GM19467 (cell line): Measurements from ENCODE around the gene ADM2.

Experiments
- ATAC-seq: cut with Tn5 transposase; IDR thresholded peaks from one replicate; pipeline ENCODE4 v1.9.1; 2021; ENCODE audit warnings: mild to moderate bottlenecking, moderate library complexity; ENCODE audit not compliant: unreplicated experiment

ADM2 gene

DNA sequence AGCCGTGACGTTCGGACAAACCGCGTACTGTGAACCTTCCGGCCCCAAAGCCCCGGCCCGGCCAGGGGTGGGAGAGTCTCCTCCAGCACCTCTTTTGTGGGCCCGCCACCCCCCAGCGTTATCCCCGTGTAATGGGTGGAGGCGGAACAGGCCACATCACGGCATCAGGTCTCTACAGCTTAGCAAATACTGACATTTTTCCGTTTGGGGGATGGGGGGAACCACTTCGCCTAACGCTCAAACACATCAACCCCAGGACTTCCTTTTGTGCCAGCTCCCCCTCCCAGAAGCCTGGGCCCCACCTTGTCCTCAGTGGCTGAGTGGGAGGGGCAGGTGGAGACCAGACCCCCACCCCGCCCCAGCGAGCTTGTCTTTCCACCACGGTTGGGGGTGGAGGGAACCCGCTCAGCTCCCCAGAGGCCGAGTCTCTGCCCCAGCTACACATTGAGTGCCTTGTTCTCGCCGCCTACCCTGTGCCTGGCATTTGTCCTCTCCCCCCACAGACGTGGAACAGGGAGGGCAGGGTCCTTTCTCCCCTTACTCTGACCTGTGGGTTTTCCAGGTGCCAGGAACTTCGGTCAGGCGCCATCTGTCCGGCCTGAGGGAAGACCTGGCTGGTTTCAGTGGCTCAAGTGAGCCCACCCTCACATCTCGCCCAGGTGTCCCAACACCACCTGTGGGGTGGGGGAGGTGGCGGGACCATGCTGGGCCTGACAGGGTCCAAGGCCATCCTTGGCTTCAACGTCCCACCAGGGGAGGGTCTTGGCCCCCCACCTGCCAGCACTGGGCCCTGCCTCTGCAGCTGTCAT is 36.1 kb upstream of the ADM2 start:
- ATAC-seq, result no peak

DNA sequence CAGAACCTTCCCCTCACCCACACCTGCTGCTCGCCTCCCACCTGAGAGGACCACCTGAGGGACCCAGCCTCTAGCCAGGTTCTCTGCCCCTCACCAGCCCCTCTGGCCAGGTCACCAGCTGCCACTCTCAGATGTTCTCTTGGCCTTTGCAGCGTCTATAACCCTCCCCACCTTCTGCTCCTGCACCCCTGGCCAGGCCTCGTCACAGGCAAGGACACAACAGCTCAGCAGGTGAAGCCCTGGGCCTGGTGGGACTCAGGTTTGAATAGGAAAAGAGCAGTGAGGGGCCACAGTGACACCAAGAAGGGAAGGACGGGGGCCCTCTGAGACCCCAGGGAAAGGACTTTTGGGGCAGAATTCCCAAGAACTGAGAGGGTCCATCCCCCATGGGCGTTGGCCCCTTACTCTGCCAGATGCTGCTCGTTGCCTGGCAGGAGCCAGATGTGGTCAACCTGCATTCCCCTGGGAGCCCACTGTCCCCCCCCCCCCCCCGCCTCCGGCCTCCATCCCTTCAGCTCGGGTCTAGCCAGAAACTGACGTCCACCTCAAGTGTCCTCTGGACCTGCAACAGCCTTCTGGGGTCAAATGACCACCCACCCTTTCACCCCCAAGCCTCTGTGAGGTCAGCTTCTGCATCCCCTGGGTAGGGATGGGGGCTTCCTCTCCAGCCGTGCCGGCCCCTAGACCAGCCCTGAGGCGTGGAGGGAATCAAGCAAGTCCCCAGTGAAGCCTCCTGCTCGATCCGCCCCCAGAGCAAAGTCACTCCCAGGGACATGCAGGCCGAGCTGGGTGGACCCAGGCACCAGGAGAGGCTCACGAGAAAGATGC is 35.2 kb upstream of the ADM2 start:
- ATAC-seq, result no peak

DNA sequence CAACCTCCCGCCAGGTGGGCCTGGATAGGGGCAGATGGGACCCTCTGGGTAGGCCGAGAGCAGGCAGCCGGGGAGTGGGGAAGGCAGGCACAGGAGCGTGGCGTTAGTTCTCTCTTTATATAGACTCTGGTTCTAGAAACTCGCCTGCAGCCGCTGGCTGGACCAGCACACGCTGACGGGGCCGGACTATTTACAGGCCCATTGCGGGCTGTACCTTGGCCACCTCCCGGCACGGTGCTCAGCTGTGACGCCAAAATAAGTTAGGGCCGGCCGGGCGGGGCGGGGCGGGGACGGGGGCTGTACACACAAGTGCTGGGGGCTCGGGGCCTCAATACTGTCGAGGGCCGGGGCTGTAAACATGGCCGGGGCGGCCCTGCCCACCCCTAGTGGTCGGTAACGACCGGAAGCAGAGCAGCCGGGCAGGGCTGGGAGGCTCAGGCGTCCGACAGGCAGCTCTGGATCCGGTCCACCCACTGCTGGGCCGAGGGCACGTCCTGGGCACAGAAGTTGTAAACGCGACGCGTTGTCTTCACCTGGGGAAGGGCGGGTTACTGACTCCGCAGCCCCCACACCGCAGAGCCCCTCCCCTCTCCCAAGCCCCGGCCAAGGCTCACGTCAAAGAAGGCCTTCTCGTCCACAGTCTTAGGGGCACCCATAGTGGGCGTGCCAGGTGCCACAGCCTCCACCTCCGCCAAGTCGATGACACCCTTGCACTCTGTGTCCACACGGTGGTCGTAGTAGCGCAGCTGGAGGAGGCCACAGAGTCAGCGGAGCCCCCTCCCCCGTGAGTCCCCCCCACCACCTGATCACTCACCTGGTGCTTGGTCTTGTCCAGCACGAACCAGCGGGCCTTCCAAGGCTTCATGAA is 34.4 kb upstream of the ADM2 start:
- no peak for ATAC-seq

DNA sequence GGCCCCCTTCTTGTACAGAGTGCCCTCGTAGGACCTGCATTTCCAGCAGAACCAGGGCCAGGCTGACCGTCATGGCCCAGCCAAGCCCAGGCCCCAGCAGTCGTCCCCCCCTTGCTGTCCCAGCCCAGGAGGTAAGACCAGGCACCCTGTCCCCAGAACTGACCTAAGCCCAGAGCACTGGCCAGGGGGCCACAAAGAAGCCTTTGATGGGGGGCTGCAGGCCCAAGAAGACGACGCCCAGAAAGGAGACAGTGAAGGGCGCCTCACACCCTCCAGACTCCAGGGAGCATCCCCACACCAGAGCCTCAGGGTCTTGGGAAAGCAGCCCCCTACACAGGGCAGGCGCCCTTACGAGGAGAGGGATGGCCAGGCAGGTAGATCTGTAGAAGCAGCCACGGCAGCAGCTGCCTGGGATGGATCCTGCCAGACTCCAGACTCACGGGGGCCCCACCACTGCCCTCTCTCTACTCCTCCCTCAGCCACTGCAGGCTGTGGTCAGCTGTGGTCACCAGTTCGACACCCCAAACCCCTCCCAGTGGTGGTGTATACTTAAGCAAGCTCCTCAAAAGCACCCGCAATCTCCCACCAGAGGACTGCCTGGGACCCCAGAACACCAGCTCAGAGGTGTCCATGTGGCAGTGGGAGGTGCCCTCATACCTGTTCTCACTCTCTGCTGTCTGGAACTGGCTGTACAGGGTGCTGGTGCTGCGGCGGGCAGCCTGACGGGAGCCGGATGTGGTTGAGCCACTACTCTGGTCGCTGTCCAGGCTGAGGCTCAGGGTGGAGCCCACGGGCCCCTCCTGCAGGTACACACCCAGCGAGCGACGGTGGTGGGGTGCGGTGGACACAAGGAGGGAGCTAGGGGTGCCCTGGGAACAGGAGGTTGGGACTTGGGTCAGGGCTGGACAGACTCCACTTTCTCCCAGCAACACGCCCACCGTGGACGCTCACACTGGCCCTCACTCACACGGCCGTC is 33.5 kb upstream of the ADM2 start:
- ATAC-seq, result no peak

DNA sequence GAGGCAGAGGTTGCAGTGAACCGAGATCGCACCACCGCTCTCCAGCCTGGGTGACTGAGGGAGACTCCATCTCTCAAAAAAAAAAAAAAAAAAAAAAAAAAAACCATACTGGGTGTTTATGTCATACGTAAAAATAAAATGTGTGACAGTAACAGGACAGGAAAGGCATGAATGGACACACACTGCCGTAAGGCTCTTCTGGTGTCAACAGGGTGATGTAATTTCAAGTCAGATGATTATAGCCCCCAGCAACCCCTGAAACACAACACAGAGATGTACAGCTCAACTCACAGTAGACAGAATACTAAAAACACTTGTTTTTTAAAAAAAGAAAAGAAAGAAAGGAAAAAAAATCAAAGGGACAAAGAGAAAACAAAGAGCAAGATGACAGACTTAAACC is 28.7 kb upstream of the ADM2 start:
- ATAC-seq, result no peak

DNA sequence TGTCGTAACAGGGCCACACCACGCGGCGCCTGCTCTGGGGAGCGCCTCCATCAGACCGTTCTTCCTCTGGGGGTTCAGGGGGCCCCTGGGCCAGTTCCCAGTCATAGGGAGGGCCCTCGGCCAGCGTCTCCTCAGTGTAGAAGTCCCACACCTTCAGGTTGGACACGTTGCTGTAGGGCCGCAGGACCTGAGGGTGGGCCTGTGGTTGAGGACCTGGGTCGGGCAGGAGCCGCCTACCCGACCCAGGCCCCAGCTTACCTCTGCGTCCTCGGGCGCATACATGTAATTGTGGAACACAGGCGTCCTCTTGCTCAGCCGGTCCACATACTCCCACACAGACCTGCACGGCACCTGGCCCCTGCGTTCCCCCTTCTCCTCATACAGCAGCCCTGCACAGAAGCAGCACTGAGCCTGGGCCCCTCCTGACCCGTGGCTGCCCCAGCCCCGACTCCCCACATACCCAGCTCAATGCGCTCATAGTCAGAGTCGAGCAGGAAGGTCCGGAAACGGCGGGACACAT is 26.7 kb upstream of the ADM2 start:
- ATAC-seq, result no peak

DNA sequence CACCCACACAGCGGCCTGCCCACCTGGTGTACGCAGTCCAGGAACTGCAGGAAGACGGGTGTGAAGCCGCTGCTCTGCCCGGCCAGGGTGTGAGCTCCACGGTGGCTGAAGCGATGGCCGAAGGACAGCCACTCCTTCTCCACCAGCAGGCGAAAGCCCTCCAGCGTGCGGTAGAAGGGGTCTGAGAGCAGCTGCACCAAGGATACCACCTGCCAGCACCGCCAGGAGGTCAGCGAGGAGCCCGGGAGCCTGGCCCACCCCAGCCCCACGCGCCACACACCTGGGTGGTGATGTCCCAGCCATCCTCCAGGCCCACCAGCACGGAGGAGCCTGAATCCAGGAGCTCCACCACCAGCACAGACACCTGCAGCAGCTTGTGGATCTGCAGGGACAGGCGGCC is 26.1 kb upstream of the ADM2 start:
- no peak for ATAC-seq

DNA sequence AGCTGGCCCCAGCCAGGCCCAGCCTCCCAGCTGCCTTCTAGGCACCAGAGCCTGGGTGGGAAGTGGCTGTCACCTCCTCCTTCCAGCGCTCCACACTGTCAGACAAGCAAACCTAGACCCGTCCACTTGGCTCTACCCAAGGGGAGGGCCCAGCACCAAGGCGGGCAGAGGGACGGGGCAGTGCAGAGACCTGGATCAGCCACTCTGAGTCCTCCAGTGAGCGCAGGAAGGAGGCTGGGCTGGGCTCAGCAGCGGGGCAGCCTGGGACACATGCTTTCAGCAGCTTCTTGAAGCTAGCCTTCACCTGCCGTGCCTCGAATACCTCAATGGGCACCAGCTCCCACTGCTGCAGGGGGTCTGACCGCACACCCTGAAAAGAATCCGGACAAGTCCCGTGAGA is 25.3 kb upstream of the ADM2 start:
- ATAC-seq, result no peak

DNA sequence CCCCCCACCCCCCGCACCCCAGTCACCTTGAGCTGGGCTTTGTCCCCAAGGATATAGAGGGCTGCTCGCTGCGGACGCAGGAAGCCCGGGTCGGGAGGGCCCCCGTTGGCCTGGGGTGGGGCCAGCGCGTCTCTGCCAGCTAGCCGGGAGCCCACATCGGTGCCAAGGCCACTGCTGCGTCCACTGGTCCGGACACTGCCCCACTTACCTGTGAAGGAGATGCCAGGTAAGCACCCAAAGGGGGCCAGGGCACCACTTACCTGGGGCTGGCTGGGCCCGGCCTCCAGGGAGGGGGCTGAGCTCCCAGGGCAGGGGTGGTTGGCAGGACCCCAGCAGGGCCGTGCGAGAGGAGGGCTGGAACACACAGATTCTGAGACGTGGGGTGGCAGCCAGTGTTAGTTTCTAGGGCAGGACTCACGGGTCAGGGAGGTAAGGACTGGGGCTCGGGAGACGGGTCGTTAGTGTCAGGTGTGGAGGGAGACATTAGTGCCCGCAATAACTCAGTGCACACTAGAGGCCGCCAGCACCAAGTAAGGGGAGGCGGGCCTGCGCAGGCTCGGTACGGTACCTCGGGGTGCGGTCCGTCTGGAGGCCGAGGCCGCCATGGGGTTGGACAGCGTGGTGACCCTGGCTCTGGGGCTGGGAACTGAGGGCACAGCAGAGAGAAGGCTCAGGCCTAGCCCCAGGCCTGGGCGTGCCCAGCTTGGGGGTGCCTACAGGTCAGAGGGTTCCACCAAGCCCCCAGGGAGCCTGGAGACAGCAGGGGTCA is 24.7 kb upstream of the ADM2 start:
- ATAC-seq, result no peak

DNA sequence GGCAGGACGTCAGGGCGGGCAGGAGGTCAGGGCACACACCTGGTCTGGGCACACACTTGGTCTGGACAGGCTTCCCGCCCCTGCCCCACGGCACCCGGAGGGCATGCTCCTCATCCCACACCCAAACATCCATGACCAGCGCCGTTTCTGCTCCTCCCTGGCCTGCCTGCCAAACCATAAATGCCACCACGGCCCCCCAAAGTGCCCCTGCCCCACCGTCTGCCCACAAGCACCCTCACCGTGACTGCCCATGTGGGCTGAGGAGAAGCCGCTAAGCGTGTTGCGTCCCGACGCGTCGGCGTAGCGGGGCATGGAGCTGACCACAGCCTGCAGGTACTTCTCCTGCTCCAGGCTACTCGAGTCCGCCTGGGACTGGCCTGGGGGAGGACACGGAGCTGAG is 22.3 kb upstream of the ADM2 start:
- no peak for ATAC-seq

DNA sequence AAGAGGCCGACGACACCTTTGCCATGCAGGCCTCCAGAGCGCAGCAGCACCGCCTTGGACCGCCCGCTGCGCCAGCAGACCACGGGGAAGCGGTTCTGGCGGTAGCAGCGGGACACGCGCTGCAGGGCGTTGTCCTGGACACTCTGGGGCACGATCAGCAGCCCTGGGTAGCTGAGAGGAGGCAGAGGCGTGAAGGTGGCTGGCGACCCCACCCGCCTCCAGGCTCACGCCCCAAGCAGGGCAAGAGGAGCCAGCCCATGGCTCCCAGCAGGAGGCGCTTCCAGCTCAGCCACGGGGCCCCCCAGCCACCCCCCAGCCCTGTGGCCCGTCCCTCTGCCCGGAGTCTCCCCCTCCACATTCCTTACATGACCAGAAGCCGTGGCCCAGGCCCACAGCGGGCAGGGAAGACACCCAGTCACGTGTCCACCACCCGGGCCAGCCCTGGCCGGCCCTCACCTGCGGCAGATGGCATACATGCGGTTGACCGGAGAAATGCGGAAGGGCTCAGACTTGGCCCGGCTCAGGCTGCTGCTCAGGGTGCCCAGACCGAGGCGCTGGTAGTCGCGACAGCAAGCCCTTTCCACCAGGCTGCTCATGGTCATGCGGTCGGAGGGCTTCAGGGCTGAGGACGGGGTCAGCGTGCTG is 21.7 kb upstream of the ADM2 start:
- no peak for ATAC-seq

DNA sequence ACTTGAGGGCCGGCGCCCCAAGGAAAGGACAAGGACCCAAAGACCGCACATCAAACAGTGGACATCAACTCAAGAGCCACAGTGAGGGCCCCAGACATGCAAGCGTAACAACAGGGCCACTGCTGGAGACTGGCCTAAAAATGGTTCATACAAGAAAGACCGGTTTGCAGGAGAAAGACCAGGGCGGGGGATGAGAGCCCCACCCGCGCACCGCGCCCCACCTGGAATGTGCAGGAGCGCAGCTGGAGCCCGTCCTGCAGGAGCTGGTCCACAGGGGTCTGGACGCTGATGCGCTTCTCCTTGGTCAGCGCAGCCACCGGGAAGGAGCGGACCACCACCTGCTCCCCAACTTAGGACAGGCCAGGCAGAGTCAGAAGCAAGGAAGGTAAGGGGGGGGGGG is 20.4 kb upstream of the ADM2 start:
- ATAC-seq, result no peak

DNA sequence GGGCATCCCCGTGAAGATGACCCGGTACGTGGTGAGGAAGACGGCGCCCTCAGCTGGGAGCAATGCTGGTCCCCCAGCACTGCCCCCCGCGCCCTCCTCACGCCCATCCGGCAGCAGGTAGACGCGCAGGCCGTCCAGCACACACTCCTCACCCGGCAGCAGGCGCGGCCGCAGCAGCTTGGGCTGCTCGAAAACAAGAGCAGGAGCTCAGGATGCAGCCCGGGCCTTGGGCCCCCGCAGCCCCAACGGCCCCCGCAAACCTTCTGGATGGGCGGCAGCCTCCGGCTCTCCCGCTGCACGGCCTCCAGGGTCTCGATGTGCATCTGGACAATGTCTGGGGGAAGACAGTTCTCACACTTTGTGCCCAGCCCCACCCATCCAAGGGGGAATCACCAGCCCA is 19.8 kb upstream of the ADM2 start:
- no peak for ATAC-seq

DNA sequence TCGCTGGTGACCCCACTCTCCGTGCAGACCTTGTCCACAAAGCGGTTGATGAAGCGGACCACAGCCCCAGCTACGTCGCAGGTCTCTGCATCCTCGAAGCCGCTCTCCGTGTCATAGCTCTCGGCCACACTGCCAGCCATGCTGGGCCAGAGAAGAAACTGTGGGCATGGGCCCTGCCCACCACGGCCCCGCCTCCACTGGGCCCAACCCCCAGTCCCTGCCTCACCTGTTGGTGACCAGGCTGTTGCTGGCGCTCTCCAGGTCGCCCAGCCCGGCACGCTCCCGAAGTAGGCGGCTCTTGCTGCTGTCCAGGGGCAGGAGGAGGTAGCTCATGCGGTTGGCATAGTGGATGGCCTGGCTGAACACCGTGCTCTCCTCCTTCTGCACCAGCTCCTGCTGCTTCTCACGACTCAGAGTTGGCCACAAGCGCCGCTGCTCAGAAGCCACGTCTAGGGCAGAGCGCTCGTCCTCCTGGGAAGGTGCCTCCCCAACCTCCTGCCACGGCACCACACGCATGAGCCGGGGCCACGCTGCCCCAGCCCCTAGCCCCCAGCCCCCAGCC is 19.3 kb upstream of the ADM2 start:
- ATAC-seq, result no peak

DNA sequence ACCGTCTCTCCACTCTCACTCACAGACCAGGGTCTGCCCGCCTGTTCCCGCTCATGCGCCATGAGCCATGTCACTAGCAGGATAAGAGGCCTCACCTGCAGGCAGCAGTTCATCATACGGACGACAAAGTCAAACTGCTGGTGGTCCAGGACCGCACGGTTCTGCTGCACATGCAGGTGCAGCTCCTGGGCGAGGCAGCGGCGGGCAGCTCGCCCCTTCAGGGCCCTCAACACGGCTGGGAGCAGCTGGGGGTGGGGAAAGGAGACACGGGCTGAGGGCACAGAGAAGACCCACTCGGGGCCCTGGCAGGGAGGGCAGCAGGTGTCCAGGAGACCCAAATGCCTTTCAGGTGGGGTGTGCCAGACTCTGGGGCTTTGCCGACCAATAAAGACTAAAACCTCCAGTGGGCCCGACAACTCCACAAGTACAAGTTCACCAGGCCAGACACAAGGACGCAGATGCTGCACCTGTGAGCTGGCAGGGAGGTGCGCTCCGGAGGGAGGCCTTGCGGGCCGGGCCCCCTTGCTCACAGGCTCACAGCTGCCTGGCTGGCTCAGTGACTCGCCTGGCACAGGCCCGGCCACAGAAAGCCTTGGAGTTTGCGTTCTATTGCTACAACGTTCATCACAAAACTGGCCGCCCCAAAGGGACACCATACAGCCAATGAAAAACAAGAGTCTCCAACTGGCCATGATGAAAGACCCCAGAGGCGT is 18.0 kb upstream of the ADM2 start:
- ATAC-seq, result no peak

DNA sequence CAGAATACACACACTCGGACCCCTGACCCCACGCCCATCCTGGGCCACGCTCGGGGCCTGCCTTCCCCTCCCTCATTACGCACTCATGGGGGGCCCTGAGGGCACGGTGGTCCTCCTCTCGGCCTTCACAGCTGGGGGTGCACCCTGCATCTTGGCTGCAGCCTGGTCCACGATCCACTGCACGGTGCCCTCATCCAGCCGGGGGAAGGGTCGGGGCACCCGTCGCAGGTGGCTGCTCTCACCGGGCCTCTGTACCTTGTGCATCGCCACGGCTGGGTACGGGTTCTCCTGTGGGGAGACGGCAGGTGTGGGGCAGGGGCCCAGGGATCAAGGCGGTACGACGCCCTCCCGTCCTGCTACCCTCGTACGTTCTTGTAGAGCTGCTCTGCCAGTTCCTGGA is 16.9 kb upstream of the ADM2 start:
- no peak for ATAC-seq

DNA sequence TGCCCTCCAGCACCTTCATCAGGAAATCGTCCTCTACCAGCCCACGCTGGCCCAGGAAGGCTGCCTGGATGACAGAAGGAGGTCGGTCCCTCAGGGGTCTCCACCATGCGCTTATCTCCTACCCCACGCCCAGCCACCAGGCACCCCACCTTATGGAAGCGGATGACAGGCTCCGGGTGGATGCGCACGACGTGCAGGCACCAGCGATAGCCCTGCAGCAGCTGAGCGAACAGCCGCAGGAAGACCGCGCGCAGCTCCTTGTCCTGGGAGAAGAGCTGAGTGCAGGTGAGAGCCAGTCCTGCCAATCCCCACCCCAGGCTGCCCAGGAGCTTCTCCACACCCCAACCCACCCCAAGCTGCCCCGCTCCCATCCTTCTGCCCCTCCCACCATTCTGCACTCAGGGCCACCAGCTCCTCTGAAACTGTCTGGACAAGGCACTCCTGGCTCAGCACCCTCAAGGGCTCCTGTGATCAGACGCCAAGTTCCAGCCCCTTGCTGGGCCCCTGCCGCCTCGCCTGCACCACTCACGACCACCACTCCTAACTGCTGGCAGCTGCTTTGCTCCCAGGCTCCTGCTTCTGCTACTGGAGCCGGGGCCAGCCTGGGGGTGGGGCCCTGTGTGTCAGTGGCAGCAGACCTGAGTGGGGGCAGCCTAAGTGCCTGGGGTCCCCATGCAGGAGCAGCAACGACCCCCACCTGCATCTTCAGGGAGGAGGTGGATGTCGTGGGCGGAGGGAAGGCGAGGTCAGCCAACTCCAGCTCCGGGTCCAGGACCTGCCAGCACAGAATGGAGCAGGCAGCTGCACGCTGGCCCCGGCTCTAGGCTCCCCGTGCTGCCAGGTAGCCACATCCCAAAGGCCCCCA is 16.0 kb upstream of the ADM2 start:
- no peak for ATAC-seq
